ENCODE data around the gene APEX1.

- no peak for TF ChIP-seq POLR2AphosphoS5 (IDR thresholded peaks at IDR 0.05)
- TF ChIP-seq CTCF (IDR thresholded peaks at IDR 0.05): no peak
- no peak for TF ChIP-seq POLR2A (IDR thresholded peaks at IDR 0.05)
Measured at GRCh38 chr14:20490563-20490962, 35.5 kb downstream of the APEX1 start.

Data from prostate gland (tissue), 2 donors.